ENCODE data around the gene RMI1. TPM values are rescaled to one million over a fixed set of nuclear protein-coding genes. Genes with fewer than 3 reads are reported as not detected.

Gene RMI1
- total RNA-seq, 6 experiments from 2014 or later: 2.0 to 5.1 (median 4.3) TPM

DNA sequence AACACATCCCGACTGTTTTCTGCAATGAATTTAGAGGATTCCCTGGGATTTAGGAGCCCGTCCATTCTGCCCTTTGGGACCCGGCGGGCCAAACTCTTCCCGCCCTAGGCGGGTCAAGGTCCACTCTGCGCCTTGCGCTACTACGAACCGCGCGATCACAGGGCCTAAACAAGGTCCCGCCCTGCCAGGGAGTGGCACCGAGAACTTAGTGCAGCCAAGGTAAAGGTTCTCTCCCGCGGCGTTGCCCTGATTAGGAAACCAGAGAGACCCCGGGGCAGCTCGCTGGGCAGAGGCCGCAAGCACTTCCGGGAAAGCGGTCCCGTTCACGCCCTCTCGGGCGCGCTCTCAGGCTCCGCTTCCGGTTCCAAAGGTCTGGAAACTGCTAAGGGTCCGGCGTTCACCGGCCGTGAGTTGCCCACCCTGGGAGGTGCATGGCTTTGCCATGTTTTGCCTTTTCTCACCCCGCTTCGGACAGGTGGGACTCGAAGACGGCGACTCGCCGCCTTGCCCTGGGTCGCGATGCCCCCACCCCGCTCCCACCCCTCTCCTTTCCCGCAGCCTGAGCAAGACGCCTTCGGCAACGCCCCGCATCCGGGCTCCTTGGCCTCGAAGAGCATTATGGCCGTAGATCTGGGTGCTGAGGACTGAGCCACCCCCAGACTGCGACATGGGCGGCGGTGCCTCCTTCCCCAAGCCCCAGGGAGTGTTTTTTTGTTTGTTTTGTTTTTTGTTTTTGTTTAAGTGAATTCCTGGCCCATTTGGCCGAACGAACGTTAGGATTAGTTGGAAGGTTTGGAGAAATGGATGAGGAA is 24.0 kb upstream of the RMI1 start:
- peak; percentile 89 to 96 (median 95) for DNase-seq
- peak overlapping the region; percentile 73 to 93 (median 90) for H3K27ac ChIP-seq

DNA sequence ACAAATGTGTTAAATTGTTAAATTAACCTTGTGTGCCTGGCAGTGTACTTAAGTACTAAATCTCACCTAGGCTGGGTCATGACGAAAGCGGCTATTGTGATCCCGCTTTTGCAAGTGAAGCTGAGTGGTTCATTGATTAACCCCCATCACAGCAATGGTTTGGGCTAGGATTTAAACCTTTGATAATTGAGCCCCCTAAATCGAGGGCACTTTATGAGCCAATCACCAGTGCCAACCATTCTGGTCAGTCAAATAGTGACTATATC is 23.4 kb upstream of the RMI1 start:
- intact Hi-C loops (cut with DNase I): no loop called here
- no peaks in the 10 kb centered on the region for H3K9me3 ChIP-seq
- peaks cover 0 to 2% (median under 1%) of the 10 kb centered on the region in 4 donors for H3K36me3 ChIP-seq
- WGBS (ENCODE audit: insufficient coverage, low coverage, low lambda C conversion rate, missing lambda C conversion rate): 30% methylated on average over 4 of the region's 4 CpGs
- no peak for DNase-seq
- H3K4me1 ChIP-seq: peaks cover 0 to 26% (median 0%) of the 10 kb centered on the region in 4 donors
- H3K27ac ChIP-seq: peak overlapping the region; percentile 73 to 93 (median 90)
- H3K27me3 ChIP-seq: no peaks in the 10 kb centered on the region
- TF ChIP-seq POLR2A (IDR thresholded peaks at IDR 0.05): no peak
- TF ChIP-seq CTCF (IDR thresholded peaks at IDR 0.05): no peak
- peak overlapping the region; percentile 74 to 81 (median 76) for H3K4me3 ChIP-seq
- ATAC-seq: peak; percentile 5 to 26 (median 10)

More for the DNA sequence above, 24.0 kb upstream of the RMI1 start:
- ATAC-seq: peak; percentile 92 to 97 (median 94)
- Histone ChIP-seq H3K36me3 (peaks cover 0 to 4% (median 3%) of the 10 kb centered on the region in 4 donors), H3K9me3 (no peaks in the 10 kb centered on the region), H3K4me3 (peak overlapping the region; percentile 74 to 81 (median 76)), H3K27me3 (no peaks in the 10 kb centered on the region), H3K4me1 (peaks cover 0 to 21% (median 0%) of the 10 kb centered on the region in 4 donors)
- intact Hi-C loops (cut with DNase I): no loop called here
- 2% methylated on average over 18 of the region's 57 CpGs for WGBS (ENCODE audit: insufficient coverage, low coverage, low lambda C conversion rate, missing lambda C conversion rate)
- TF ChIP-seq POLR2A (IDR thresholded peaks at IDR 0.05) (peak; percentile 68), CTCF (IDR thresholded peaks at IDR 0.05) (no peak)

- TF ChIP-seq POLR2A (IDR thresholded peaks at IDR 0.05): no peak
- no peak for TF ChIP-seq CTCF (IDR thresholded peaks at IDR 0.05)
- peak in 1 of 4 donors; percentile 3 for ATAC-seq
Measured at GRCh38 chr9:83959061-83959460, 21.5 kb upstream of the RMI1 start.

DNA sequence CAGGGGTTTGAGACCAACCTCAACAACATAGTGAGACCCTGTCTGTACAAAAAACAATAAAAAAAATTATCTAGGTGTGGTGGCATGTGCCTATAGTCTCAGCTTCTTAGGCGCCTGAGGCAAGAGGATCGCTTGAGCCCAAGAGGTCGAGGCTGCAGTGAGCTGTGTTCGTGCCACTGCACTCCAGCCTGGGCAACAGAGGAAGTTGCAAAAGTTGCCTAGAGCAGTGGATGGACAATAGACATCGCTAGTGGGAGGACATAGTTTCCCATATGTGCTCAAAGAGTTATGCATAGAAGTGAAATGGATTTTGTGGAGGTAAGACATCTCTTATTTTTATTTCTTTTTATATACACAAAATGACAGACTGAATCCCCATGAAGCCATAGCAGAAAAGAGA is 19.6 kb upstream of the RMI1 start:
- TF ChIP-seq CTCF (IDR thresholded peaks at IDR 0.05) (no peak), POLR2A (IDR thresholded peaks at IDR 0.05) (no peak)

More at GRCh38 chr9:83959061-83959460, 21.5 kb upstream of the RMI1 start:
- no peak for DNase-seq
- H3K36me3 ChIP-seq: no peaks in the 10 kb centered on the region
- WGBS (ENCODE audit: insufficient coverage, low coverage, low lambda C conversion rate, missing lambda C conversion rate): 38% methylated on average over 4 of the region's 4 CpGs
- H3K4me1 ChIP-seq: peaks cover 0 to 29% (median 0%) of the 10 kb centered on the region in 4 donors
- no peaks in the 10 kb centered on the region for H3K9me3 ChIP-seq
- H3K27ac ChIP-seq: no peak overlapping the region
- no peaks in the 10 kb centered on the region for H3K27me3 ChIP-seq
- H3K4me3 ChIP-seq: no peak overlapping the region
- intact Hi-C loops (cut with DNase I): no loop called here

More for the DNA sequence above, 19.6 kb upstream of the RMI1 start:
- ATAC-seq: no peak
- no peak overlapping the region for H3K27ac ChIP-seq
- peaks cover 0 to 18% (median 0%) of the 10 kb centered on the region in 4 donors for H3K4me1 ChIP-seq
- H3K27me3 ChIP-seq: no peaks in the 10 kb centered on the region
- intact Hi-C loops (cut with DNase I): no loop called here
- WGBS (ENCODE audit: insufficient coverage, low coverage, low lambda C conversion rate, missing lambda C conversion rate): 78% methylated on average over 2 of the region's 5 CpGs
- H3K36me3 ChIP-seq: no peaks in the 10 kb centered on the region
- no peaks in the 10 kb centered on the region for H3K9me3 ChIP-seq
- DNase-seq: no peak
- H3K4me3 ChIP-seq: no peak overlapping the region

All from right lobe of liver (tissue), 6 donors.